GM18520 (cell line): ENCODE results near the gene NEK8.
A peak's percentile ranks its signal among the peaks of the same experiment; 100 is the strongest.
"Not testable (repeated sequence)": the region's sequence is repeated elsewhere in the genome, so short reads cannot be mapped to it uniquely, and the experiment has no call there.

Experiments used
- ATAC-seq: cut with Tn5 transposase; IDR thresholded peaks from one replicate; pipeline ENCODE4 v1.9.1; 2021; ENCODE audit not compliant: unreplicated experiment

Gene NEK8

GRCh38 chr17:28707339-28707720 lies 21.3 kb upstream of the NEK8 start:
- ATAC-seq, result no peak

- ATAC-seq, result peak; percentile 64
Observed at GRCh38 chr17:28710861-28711722, 17.5 kb upstream of the NEK8 start.

GRCh38 chr17:28711723-28712031 lies 16.9 kb upstream of the NEK8 start, which contains the start of gene PROCA1:
Gene PROCA1, minus strand, starts transcription at chr17:28711888. Its CDS starts 228 bp downstream, at chr17:28711660.
- no peak for ATAC-seq

- no peak for ATAC-seq
Observed at GRCh38 chr17:28712032-28712704, 16.4 kb upstream of the NEK8 start.

- no peak for ATAC-seq
Observed at GRCh38 chr17:28712705-28713415, 15.7 kb upstream of the NEK8 start.

GRCh38 chr17:28714281-28714680 lies 14.3 kb upstream of the NEK8 start:
- no peak for ATAC-seq

GRCh38 chr17:28715217-28715616 lies 13.4 kb upstream of the NEK8 start:
- ATAC-seq, result no peak

GRCh38 chr17:28716740-28717577 lies 11.6 kb upstream of the NEK8 start:
- no peak for ATAC-seq

GRCh38 chr17:28717578-28718332 lies 10.8 kb upstream of the NEK8 start, which contains the start of gene RAB34:
Gene RAB34, minus strand, starts transcription at chr17:28717868. Its CDS starts 602 bp downstream, at chr17:28717266.
- no peak for ATAC-seq

GRCh38 chr17:28718333-28719020 lies 10.1 kb upstream of the NEK8 start:
- no peak for ATAC-seq

GRCh38 chr17:28719021-28719433 lies 9.6 kb upstream of the NEK8 start:
- no peak for ATAC-seq

GRCh38 chr17:28720247-28720996 lies 8.2 kb upstream of the NEK8 start:
- no peak for ATAC-seq

- ATAC-seq, result not testable (repeated sequence)
Observed at GRCh38 chr17:28720997-28721329, 7.6 kb upstream of the NEK8 start.

GRCh38 chr17:28722417-28723158 lies 6.0 kb upstream of the NEK8 start:
- ATAC-seq, result no peak

- ATAC-seq, result no peak
Observed at GRCh38 chr17:28723159-28723835, 5.3 kb upstream of the NEK8 start.

GRCh38 chr17:28723836-28724499 lies 4.6 kb upstream of the NEK8 start:
- not testable (repeated sequence) for ATAC-seq
